Tibial artery (tissue), 4 donors: ENCODE measurements around the gene SYNDIG1L.

ENCODE experiments used
- DNase-seq, 2 donors: peaks; one replicate each; pipeline ENCODE4 v3.0.0-alpha.2; 2019
- H3K27ac ChIP-seq, 2 donors: fragments of 200-600 bp; sonication (generic) in 1 of 2; 1 replicate in 1 of 2; 2 replicates in 1 of 2; pipeline ENCODE4 v1.5.1; 2018 to 2019; ENCODE audit warnings: mild to moderate bottlenecking in 1 of 2
- H3K27me3 ChIP-seq, 2 donors: fragments of 200-600 bp; sonication (generic) in 1 of 2; one replicate each; pipeline versions ENCODE4 v1.5.1 to v1.6.0; 2016 to 2019
- H3K36me3 ChIP-seq, 3 donors: fragments of 200-600 bp; sonication (generic) in 2 of 3; one replicate each; pipeline ENCODE4 v1.5.1; 2016 to 2019; ENCODE audit warnings: mild to moderate bottlenecking in 2 of 3
- H3K4me1 ChIP-seq, 4 donors: fragments of 200-600 bp; sonication (generic) in 2 of 4; 1 replicate in 3 of 4; 2 replicates in 1 of 4; pipeline ENCODE4 v1.5.1; 2016 to 2019
- H3K4me3 ChIP-seq, 2 donors: fragments of 200-600 bp; sonication (generic) in 1 of 2; 1 replicate in 1 of 2; 2 replicates in 1 of 2; pipeline ENCODE4 v1.5.1; 2018 to 2019; ENCODE audit warnings: mild to moderate bottlenecking in 2 of 2
- H3K9me3 ChIP-seq, 3 donors: fragments of 200-600 bp; sonication (generic) in 1 of 3; one replicate each; pipeline ENCODE4 v1.5.1; 2016 to 2019
- CTCF ChIP-seq, 2 experiments: fragments of 200-600 bp in 1 of 2; fragments of 450-650 bp in 1 of 2; IDR thresholded peaks; one replicate each; pipeline ENCODE4 v1.5.1; 2017 to 2019; ENCODE audit warnings: antibody characterized with exemption in 2 of 2, mild to moderate bottlenecking in 1 of 2, moderate library complexity in 1 of 2
- intact Hi-C: fragments of 100-400 bp; cut with DNase I; formaldehyde crosslinking; loops from one replicate; pipeline ENCODE4 v1.15.0; 2023; ENCODE audit warnings: low total_unique reads

Gene SYNDIG1L

DNA sequence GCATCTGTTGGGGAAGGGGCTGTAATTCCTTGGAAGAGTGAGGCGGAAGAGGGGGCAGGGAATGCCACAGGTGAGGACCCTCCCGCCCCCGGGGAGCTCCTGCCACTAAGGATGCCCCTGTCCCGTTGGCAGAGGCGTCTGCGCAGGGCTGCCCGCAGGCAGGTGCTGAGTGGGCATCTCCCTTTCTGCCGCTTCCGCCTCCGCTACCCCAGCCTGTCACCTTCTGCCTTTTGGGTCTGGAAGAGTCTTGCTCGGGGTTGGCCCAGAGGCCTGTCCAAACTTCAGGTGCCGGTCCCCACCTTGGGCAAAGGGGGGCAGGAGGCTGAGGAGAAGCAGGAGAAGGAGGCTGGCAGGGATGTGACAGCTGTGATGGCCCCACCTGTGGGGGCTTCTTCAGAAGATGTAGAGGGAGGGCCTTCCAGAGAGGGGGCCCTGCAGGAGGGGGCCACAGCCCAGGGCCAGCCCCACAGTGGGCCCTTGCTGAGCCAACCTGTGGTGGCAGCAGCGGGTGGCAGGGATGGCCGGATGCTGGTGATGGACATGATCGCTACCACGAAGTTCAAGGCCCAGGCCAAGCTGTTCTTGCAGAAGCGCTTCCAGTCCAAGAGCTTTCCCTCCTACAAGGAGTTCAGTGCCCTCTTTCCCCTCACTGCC lies 67.7 kb downstream of the SYNDIG1L start:
- H3K9me3 ChIP-seq, result no peaks in the 10 kb centered on the region
- no peak for DNase-seq
- no peak overlapping the region for H3K4me3 ChIP-seq
- no peak overlapping the region for H3K27ac ChIP-seq
- no peaks in the 10 kb centered on the region for H3K36me3 ChIP-seq
- TF ChIP-seq CTCF (IDR thresholded peaks at IDR 0.05), result no peak
- intact Hi-C loops, result no loop called here
- H3K4me1 ChIP-seq, result no peaks in the 10 kb centered on the region
- H3K27me3 ChIP-seq, result peaks cover 0 to 29% of the 10 kb centered on the region in 2 donors

DNA sequence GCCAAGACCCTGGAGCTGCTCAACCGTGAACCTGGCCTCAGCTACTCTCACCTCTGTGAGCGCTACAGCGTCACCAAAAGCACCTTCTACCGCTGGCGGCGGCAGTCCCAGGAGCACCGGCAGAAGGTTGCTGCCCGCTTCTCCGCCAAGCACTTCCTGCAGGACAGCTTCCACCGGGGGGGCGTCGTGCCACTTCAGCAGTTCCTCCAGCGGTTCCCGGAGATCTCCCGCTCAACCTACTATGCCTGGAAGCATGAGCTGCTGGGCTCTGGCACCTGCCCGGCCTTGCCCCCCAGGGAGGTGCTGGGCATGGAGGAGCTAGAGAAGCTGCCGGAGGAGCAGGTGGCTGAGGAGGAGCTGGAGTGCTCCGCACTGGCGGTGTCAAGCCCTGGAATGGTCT lies 68.4 kb downstream of the SYNDIG1L start:
- H3K4me1 ChIP-seq, result no peaks in the 10 kb centered on the region
- DNase-seq, result no peak
- intact Hi-C loops, result no loop called here
- no peak overlapping the region for H3K4me3 ChIP-seq
- TF ChIP-seq CTCF (IDR thresholded peaks at IDR 0.05), result no peak
- peaks cover 0 to 35% of the 10 kb centered on the region in 2 donors for H3K27me3 ChIP-seq
- no peak overlapping the region for H3K27ac ChIP-seq
- no peaks in the 10 kb centered on the region for H3K36me3 ChIP-seq
- H3K9me3 ChIP-seq, result no peaks in the 10 kb centered on the region

DNA sequence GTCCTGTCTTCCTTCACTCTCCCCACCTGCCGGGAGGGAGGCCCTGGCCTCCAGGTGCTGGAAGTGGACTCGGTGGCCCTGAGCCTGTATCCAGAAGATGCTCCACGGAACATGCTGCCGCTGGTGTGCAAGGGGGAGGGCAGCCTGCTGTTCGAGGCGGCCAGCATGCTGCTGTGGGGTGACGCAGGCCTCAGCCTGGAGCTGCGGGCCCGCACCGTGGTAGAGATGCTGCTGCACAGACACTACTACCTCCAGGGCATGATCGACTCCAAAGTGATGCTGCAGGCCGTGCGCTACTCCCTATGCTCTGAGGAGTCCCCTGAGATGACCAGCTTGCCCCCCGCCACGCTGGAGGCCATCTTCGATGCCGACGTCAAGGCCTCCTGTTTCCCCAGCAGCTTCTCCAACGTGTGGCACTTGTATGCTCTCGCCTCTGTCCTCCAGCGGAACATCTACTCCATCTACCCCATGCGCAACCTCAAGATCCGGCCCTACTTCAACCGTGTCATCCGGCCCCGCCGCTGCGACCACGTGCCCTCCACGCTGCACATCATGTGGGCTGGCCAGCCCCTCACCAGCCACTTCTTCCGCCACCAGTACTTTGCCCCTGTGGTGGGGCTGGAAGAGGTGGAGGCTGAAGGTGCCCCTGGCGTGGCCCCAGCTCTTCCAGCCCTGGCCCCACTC lies 69.0 kb downstream of the SYNDIG1L start:
- TF ChIP-seq CTCF (IDR thresholded peaks at IDR 0.05), result no peak
- Histone ChIP-seq H3K9me3 (no peaks in the 10 kb centered on the region), H3K36me3 (no peaks in the 10 kb centered on the region), H3K4me3 (no peak overlapping the region), H3K27me3 (peaks cover 0 to 40% of the 10 kb centered on the region in 2 donors), H3K4me1 (no peaks in the 10 kb centered on the region), H3K27ac (no peak overlapping the region)
- intact Hi-C loops, result no loop called here
- DNase-seq, result no peak
